ENCODE data around the gene NCOA7.
A peak's percentile ranks its signal among the peaks of the same experiment; 100 is the strongest.
"Not testable (repeated sequence)": the region's sequence is repeated elsewhere in the genome, so short reads cannot be mapped to it uniquely, and the experiment has no call there.

NCOA7 gene

GRCh38 chr6:125754566-125754965, 36.2 kb upstream of the NCOA7 start:
- DNase-seq (ENCODE audit: low read depth), result no peak

GRCh38 chr6:125759184-125759902, 31.4 kb upstream of the NCOA7 start:
- no peak for DNase-seq (ENCODE audit: low read depth)

- DNase-seq (ENCODE audit: low read depth), result no peak
Observed at GRCh38 chr6:125759959-125760457, 30.8 kb upstream of the NCOA7 start.

GRCh38 chr6:125764121-125764671, 26.6 kb upstream of the NCOA7 start:
- no peak for DNase-seq (ENCODE audit: low read depth)

GRCh38 chr6:125765944-125766343, 24.8 kb upstream of the NCOA7 start:
- no peak for DNase-seq (ENCODE audit: low read depth)

- no peak for DNase-seq (ENCODE audit: low read depth)
Observed at GRCh38 chr6:125766641-125767040, 24.1 kb upstream of the NCOA7 start.

GRCh38 chr6:125769147-125769783, 21.5 kb upstream of the NCOA7 start:
- no peak for DNase-seq (ENCODE audit: low read depth)

- DNase-seq (ENCODE audit: low read depth), result no peak
Observed at GRCh38 chr6:125773387-125774341, 17.1 kb upstream of the NCOA7 start.

GRCh38 chr6:125776107-125776826, 14.5 kb upstream of the NCOA7 start:
- not testable (repeated sequence) for DNase-seq (ENCODE audit: low read depth)

GRCh38 chr6:125779924-125780539, 10.7 kb upstream of the NCOA7 start:
- peak; percentile 95 for DNase-seq (ENCODE audit: low read depth)

- peak; percentile 77 for DNase-seq (ENCODE audit: low read depth)
Observed at GRCh38 chr6:125780540-125781313, 10.0 kb upstream of the NCOA7 start.

GRCh38 chr6:125781314-125781868, 9.4 kb upstream of the NCOA7 start:
- peak; percentile 52 for DNase-seq (ENCODE audit: low read depth)

GRCh38 chr6:125784365-125784764, 6.4 kb upstream of the NCOA7 start:
- DNase-seq (ENCODE audit: low read depth), result no peak

- peak; percentile 42 for DNase-seq (ENCODE audit: low read depth)
Observed at GRCh38 chr6:125787791-125788190, 3.0 kb upstream of the NCOA7 start.

GRCh38 chr6:125789167-125789566, 1.6 kb upstream of the NCOA7 start:
- DNase-seq (ENCODE audit: low read depth), result no peak

- DNase-seq (ENCODE audit: low read depth), result peak; percentile 47
Observed at GRCh38 chr6:125789576-125790357, 993 bp upstream of the NCOA7 start.

- DNase-seq (ENCODE audit: low read depth), result peak; percentile 68
Observed at GRCh38 chr6:125791151-125791819, 525 bp downstream of the NCOA7 start.

GRCh38 chr6:125791820-125792165, 1.0 kb downstream of the NCOA7 start:
- no peak for DNase-seq (ENCODE audit: low read depth)

- no peak for DNase-seq (ENCODE audit: low read depth)
Observed at GRCh38 chr6:125792172-125792571, 1.4 kb downstream of the NCOA7 start.
